ENCODE data around the gene ERBIN.

DNA sequence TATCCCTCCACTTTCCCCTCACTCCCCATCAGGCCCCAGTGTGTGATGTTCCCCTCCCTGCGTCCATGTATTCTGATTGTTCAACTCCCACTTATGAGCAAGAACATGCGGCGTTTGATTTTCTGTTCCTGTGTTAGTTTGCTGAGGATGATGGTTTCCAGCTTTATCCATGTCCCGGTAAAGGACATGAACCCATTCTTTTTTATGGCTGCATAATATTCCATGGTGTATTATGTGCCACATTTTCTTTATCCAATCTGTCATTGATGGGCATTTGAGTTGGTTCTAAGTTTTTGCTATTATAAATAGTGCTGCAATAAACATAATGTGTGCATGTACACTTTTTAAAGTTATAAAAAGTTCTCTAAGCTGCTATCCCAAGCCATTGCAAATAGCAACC lies 75.6 kb downstream of the ERBIN start:
- TF ChIP-seq POLR2A (IDR thresholded peaks at IDR 0.05; ENCODE audit: low read depth, low read length) = no peak
- TF ChIP-seq, protein P1, sequence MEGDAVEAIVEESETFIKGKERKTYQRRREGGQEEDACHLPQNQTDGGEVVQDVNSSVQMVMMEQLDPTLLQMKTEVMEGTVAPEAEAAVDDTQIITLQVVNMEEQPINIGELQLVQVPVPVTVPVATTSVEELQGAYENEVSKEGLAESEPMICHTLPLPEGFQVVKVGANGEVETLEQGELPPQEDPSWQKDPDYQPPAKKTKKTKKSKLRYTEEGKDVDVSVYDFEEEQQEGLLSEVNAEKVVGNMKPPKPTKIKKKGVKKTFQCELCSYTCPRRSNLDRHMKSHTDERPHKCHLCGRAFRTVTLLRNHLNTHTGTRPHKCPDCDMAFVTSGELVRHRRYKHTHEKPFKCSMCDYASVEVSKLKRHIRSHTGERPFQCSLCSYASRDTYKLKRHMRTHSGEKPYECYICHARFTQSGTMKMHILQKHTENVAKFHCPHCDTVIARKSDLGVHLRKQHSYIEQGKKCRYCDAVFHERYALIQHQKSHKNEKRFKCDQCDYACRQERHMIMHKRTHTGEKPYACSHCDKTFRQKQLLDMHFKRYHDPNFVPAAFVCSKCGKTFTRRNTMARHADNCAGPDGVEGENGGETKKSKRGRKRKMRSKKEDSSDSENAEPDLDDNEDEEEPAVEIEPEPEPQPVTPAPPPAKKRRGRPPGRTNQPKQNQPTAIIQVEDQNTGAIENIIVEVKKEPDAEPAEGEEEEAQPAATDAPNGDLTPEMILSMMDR (conservative IDR thresholded peaks at IDR 0.05; ENCODE audit: low read depth, low read length) = no peak
- TF ChIP-seq SMC3 (IDR thresholded peaks at IDR 0.05; ENCODE audit: low read depth, low read length) = no peak
- no peak for TF ChIP-seq RFX5 (IDR thresholded peaks at IDR 0.05; ENCODE audit: low read depth, low read length)
